ENCODE measurements around the gene HYAL4.
"Not testable (repeated sequence)": the region's sequence is repeated elsewhere in the genome, so short reads cannot be mapped to it uniquely, and the experiment has no call there.

GRCh38 chr7:123819795-123820194 lies 25.2 kb upstream of the HYAL4 start:
- not testable (repeated sequence) for TF ChIP-seq CTCF (IDR thresholded peaks at IDR 0.05); ZNF219 (CRISPR knock-in tag; IDR thresholded peaks at IDR 0.05; ENCODE audit: borderline replicate concordance); FOXJ3 (CRISPR knock-in tag; IDR thresholded peaks at IDR 0.05; ENCODE audit: borderline replicate concordance); IRF2 (CRISPR knock-in tag; IDR thresholded peaks at IDR 0.05; ENCODE audit: borderline replicate concordance, low read depth); E2F4 (CRISPR knock-in tag; IDR thresholded peaks at IDR 0.05; ENCODE audit: borderline replicate concordance, low read depth); ATF1 (CRISPR knock-in tag; IDR thresholded peaks at IDR 0.05); CREB1 (CRISPR knock-in tag; IDR thresholded peaks at IDR 0.05)

Data from WTC11 (cell line).